Cardiac fibroblast (primary cell): ENCODE measurements around the gene CFP.

Experiments
- DNase-seq, 2 donors: peaks; one replicate each; pipeline versions ENCODE4 v3.0.0 to v3.0.0-alpha.2; 2010; ENCODE audit warnings: low read depth in 2 of 2
- H3K4me3 ChIP-seq, 2 donors: replicated peaks in 1 of 2; 1 replicate in 1 of 2; 2 replicates in 1 of 2; pipeline ENCODE4 v1.5.1; 2011; ENCODE audit warnings: low read depth in 2 of 2, low read length in 2 of 2, mild to moderate bottlenecking in 2 of 2, moderate library complexity in 1 of 2
- CTCF ChIP-seq: IDR thresholded peaks from one replicate; pipeline ENCODE4 v1.5.1; 2011; ENCODE audit warnings: low read depth, mild to moderate bottlenecking, low read length, inconsistent platforms

CFP gene

GRCh38 chrX:47659421-47659726 is 29.6 kb upstream of the CFP start:
- peak overlapping the region; percentile 62 to 65 for H3K4me3 ChIP-seq
- TF ChIP-seq CTCF = no peak
- DNase-seq = no peak

- H3K4me3 ChIP-seq = peak within 1 kb of the TSS; percentile 62 to 65
- DNase-seq = peak; percentile 97
- TF ChIP-seq CTCF = no peak
Observed at GRCh38 chrX:47658684-47659420, 29.1 kb upstream of the CFP start, which contains the start of gene UXT. Gene UXT (minus strand): TSS chrX:47659180. CDS start chrX:47658927, 253 bp downstream.

GRCh38 chrX:47658301-47658683 is 28.6 kb upstream of the CFP start:
- no peak for DNase-seq
- TF ChIP-seq CTCF = no peak

GRCh38 chrX:47651043-47651905 is 21.5 kb upstream of the CFP start:
- DNase-seq = no peak
- peak overlapping the region in 1 of 2 donors; percentile 42 for H3K4me3 ChIP-seq
- no peak for TF ChIP-seq CTCF

More at GRCh38 chrX:47658301-47658683, 28.6 kb upstream of the CFP start:
- H3K4me3 ChIP-seq = peak overlapping the region; percentile 47 to 62

- DNase-seq = peak; percentile 98 to 99
- no peak for TF ChIP-seq CTCF
- peak within 1 kb of the TSS; percentile 72 to 73 for H3K4me3 ChIP-seq
Observed at GRCh38 chrX:47650164-47651042, 20.7 kb upstream of the CFP start, which contains the start of gene ELK1. Gene ELK1 (minus strand): TSS chrX:47650563. CDS start chrX:47641441, 9,122 bp downstream.

GRCh38 chrX:47649781-47650163 is 20.0 kb upstream of the CFP start:
- DNase-seq = no peak
- H3K4me3 ChIP-seq = peak overlapping the region; percentile 72 to 73
- no peak for TF ChIP-seq CTCF
